Glomerular visceral epithelial cell (primary cell): ENCODE measurements around the gene TSPAN15.
A peak's percentile ranks its signal among the peaks of the same experiment; 100 is the strongest.
"Not testable (repeated sequence)": the region's sequence is repeated elsewhere in the genome, so short reads cannot be mapped to it uniquely, and the experiment has no call there.

ENCODE experiments used
- DNase-seq: peaks from one replicate; pipeline ENCODE4 v3.0.0-alpha.2; 2016; ENCODE audit errors: extremely low spot score

TSPAN15 gene

GRCh38 chr10:69446229-69446628, 5.0 kb upstream of the TSPAN15 start:
- DNase-seq: no peak

DNA sequence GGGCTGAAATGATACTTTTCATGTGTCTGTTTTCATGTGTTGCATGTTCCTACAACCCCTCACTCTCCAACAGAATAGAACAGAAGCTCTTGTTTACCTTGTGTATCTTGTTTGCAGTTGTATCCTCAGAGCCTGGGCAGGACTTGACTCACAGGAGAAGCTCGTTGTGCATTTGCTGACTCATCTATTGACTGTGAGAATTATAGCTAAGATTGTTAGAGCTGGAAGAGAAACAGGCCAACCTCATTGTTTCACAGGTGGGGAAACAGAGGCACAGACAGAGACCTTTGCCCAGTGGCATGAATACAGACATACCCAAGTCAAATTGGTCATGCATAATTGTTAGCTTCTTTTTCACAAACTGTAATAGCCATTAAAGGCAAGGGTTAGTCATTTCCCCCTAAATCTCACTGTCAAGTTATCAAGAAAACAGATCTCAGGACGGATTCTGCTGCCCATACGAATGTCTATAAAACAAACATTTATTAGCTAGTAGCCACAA, 4.6 kb upstream of the TSPAN15 start:
- DNase-seq: peak; percentile 42

DNA sequence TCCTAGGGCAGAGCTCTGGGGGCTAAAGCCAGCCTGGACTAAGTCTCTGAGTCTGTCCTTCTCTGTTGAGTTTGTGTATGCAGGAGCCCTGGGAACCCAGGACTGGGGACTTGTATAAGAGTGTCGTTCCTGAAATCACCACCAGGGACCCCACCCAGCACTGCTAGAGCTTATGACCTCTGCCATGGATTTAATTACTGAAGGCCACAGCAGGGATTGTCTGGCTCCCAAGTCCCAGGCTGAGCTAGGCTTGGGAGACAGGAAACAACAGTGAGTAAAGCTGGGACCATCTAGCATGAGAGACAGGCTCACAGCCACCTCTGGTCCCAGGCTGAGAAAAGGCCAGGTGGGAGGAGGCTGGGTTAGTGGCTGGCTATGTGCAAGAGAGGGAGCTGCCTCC, 1.4 kb upstream of the TSPAN15 start:
- DNase-seq: peak; percentile 63

DNA sequence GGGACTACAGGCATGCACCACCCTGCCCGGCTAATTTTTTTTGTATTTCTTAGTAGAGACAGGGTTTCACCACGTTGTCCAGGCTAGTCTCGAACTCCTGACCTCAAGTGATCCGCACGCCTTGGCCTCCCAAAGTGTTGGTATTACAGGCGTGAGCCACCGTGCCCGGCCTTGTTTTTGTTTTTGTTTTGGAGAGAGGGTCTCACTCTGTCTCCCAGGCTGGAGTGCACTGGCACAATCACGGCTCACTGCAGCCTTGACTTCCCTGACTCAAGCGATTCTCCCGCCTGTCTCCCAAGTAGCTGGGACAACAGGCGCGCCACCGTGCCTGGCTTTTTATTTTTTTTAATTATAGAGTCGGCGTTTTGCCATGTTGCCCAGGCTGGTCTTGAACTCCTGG, 870 bp upstream of the TSPAN15 start:
- not testable (repeated sequence) for DNase-seq

DNA sequence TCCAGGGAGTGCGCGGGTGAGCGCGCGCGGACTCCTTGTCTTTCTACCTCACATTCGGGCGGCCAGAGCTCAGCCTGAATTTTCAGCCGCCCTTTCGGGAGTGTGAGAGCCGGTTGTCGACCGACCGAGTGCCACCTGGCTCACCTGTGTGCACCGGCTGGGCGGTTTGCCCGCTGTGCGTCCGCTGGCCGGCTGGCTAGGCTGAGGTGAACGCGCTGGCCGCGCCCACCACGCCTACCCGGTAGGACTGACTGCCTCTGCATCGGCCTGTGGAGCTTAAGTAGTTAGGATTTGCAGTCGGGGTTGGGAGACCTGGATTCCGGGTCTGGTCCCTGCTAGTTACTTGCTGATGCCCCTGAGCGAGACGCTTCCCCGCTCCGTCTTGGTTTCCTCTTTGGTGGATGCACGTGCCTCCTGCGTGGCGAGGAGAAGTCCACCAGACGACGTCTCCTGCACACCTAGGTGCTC, 553 bp downstream of the TSPAN15 start:
- no peak for DNase-seq

DNA sequence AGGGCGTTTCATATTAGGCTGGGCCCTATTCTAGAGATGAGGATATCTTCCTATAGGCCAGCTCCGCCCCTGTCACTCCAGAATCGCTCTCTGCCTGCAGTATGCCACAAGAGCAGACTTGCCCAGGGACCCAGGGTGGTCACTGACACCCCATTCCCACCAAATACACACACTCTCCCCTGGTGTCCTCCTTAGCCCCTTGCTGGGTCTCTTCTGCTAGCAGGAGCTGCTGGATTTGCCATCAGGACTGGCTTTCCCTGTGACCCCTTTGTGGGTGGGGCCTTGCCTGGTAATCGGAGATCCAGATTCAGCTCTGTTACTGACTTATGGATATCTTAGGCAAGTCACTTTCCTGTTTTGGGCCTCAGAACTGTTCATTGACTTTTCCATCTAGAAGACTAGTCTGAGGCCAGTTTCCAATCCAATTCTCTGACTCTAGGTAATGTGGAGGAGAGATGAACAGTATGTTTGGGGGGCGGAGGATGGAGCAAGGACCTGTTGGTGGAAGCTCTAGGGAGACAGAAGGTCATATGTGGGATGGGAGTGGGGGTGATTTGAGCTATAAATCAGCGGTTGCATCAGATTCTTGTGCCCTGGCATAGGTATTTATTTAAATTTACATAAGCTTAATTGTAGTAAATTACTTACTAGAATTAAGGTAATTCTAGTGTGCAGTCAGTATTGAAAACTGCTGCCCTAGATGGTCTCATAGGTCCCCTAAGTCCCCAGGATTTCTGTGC, 1.6 kb downstream of the TSPAN15 start:
- DNase-seq: no peak

DNA sequence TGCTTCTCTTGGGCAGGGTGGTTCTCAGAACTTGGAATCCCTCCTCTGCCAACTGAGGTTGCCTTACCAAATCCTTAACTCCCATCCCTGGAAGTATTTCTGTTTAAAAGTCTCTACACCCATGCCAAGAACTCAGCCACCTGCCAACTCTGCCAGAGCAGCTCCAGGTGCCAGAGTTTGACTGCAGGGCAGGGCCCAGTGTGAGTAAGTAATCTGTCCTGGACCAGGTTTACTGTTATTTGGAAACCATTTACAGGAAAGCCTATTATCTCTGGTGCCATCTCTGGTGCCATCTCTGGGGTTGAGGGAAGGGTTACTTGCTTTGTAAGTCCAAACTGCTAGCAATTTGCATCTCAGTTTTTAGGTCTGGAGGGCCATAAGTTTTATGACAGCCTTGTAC, 2.5 kb downstream of the TSPAN15 start:
- DNase-seq: no peak

DNA sequence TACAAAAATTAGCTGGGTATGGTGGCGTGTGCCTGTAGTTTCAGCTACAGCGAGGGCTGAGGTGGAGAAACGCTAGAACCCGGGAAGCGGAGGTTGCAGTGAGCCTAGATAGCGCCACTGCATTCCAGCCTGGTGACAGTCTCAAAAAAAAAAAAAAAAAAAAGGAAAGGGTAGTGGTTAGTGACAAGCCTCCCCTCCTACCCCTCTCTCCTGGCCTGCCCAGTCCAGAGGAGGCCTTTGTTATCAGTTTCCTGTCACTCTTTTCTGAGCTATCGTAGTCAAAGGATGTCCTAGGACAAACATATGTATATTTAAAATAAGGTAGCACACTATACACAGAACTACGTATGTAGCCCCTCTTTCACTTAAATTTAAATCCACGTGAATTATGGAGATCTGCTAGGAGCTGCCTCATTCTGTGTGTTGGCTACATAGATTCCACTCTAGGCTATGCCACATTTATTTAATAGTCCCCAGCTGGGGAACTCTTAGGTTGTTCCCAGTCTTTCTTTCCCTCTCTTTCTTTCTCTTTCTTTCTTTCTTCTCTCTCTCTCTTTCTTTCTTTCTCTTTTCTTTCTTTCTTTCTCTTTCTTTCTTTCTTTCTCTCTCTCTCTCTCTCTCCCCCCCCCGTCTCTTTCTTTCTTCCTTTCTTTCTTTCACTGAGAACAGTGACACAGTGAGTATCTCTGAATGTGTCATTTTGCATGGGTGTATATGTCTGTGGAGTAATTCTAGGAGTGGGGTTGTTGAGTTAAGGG, 3.9 kb downstream of the TSPAN15 start:
- DNase-seq: no peak

DNA sequence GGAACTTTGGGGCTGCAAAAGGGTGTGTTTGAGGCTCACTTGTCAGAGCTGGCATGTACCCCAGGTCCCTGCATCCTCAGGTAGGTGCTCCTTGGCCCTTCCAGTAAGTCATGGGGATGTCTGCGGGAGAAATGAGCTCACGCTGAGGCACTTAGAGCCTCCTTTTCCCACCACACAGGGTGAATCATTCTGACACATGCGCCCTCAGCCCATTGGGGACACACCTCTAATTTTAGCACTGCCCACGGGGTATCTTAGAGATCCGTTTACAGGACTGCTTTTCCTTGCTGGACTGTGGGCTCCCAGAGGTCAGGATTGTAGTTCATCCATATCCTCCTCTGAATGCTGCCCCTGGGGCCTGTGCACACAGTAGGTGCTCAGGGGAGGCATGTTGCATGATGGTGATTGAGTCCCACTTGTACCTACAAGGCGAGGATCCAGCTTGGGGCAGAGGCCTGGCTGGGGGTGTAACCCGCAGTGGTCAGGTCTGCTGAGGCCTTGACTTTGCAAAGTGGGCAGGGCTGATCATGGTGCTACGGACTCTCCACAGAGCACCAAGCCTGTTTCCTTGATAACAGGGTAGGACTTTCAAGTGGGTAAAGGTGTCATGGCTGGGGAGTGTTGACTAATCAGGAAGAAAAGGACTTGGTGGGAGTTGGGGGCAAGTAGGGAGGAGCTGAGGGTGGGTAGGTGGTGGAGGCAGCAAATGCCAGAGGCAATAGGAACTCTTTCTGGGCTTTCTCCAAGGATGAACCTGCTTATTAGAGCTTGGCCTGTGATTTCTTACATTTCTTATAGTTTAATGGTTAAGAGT, 5.8 kb downstream of the TSPAN15 start:
- DNase-seq: no peak

DNA sequence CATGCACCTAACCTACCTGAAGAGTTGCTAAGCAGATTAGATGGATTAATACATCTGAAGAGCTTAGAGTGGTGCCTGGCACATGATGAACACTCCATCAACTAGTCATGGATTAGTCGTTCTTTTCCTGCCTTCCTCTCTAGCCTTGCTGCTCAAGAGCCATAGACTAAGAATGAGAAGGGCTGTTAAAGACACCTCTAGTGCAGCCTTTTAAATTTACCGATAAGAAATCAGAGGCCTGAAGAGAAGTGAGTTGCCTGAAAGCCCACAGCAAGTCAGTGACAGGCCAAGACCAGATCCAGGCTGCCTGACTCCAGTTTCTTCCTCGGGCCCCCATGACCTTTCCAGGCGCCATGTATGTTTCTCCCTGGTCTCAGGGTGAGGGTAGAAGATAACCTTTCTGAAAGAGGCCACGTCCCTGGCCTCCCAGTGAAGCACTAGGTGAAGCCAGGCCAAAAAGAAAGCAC, 6.5 kb downstream of the TSPAN15 start:
- DNase-seq: no peak

DNA sequence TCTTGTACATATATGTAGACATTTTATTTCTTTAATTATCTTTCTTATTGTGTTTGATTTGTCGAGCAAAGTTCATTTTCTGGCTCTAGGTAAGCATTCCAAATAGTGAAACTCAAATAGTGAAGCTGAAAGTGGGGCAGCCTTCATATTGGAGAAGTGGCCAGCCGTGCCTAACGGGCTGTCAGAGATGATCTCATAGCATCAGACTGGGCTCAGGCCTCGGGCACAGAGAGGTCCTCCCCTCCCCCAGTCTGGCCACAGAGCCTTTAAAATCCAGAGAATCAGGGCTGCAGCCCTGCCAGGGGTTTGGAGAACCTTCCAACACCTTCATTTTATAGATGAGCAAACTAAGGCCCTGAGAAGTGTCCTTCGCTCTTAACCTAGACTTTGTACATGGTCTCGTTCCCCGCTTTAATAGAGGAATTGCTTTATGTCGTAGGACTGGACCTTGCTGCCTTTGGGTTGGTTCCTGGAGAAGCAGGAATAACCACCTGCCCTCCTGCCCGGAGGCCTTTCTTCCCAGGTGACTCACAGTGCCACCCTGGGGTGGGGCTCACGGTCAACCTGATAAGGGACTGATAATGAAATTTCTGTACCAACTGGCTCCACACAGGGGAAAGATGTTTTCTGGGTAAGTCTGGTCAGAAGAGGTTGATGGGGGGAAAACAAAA, 7.3 kb downstream of the TSPAN15 start:
- peak; percentile 54 for DNase-seq

DNA sequence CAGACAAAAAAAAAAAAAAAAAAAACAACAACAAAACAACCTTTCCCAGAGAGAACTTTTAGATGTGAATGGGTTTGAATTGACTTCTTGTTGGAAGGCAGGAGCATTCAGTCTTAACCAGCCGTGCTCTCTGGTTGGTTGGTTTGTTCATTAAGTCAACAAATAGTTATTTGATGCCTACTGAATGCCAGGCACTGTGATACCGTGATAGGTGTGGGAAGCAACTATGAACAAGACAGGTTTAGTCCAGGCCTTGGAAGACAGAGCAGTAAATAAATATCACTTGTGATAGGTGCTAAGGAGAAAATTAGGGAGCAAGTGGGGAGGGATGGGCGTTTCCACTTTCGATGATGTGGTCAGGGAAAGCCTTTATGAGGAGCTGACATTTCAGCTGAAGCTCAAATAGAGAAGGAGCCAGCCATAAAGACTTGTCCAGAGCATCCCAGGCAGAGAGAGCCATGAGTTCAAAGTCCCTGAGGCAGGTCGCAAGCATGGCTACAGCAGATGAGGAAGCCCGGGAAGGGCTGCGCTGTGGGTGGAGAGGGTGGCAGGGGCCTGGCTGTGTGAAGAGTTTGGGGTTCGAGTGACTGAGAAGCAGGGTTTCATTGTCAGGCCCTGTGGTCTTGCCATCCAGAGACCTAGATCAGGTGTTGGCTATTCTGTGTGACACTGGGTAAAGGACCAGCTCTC, 8.0 kb downstream of the TSPAN15 start:
- DNase-seq: no peak

DNA sequence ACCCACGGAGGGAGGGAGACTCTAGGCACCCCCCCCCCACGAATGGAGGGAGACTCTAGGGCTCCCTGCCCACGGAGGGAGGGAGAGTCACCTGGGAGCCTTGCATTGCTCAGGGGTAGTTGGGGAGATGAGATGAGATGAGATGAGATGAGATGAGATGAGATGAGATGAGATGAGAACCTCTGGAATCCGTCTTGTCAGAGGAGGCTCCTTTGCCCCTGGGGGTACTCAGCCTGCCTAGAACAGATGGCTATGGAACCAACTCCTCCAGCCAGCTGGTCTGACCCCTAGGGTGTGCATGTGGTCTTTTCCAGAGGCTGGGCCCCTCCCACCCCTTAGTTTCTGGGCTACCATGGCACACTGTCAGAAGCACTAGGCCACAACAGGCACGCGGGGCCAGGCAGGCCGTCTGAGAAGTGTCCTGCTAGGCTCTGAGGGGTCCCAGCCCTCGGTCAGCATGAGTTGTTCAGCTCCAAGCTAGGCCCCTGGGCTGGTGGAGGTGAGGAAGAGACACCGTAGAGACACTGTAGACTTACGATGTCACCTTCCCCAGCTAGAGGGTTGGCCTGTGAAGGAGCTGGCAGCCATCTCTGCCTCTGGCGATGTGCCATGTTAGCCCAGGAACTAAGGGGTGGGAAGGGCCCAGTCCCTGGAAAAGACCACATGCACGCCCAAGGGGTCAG, 8.8 kb downstream of the TSPAN15 start:
- no peak for DNase-seq

DNA sequence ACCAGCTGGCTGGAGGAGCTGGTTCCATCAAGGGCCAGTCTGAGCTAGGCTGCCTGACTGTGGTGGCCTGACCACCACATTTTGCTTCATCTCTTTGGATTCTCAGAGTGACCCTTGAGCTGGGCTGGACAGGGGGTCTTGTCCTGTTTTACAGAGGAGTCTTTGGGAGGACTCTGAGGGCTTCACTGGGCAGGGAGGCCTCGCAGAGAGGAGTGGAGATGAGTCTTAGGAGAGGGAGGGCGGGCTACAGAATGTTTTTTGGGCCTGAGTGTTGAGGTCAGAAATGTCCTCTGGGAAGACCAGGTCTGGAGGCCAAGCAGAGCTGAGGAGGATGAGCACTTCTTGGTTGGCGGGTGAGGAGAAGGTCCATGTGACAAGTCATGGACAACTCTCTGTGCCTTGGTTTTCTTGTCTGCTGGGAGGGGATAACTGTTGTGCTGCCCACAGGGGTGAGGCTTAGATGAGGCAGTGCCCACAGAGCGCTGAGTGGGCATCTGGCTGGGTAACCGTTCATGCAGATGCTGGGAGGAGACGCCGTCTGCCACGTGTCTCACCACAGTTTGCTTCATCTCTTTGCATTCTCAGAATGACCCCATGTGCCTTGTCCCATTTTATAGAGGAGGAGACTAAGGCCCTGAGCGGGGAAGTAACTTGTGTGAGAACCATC, 9.4 kb downstream of the TSPAN15 start:
- no peak for DNase-seq

- DNase-seq: peak; percentile 25
These were observed 10.2 kb downstream of the TSPAN15 start for GRCh38 chr10:69461243-69462025.

DNA sequence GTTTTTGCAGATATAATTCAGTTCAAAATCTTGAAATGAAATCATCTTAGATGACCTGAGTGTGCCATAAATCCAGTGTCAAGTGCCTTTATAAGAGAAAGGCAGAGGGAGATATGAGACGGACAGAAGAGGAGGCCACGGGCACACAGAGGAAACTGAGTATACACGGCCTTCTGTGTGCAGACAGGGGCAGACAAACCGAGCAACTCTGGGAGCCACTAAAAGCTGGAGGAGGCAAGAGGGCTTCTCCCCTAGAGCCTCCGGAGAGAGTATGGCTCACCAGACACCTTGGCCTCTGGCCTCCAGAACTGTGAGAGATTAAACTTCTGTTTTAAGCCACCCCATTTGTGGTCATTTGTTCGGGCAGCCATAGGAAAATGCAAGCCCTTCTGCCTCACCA, 12.6 kb downstream of the TSPAN15 start:
- no peak for DNase-seq

DNA sequence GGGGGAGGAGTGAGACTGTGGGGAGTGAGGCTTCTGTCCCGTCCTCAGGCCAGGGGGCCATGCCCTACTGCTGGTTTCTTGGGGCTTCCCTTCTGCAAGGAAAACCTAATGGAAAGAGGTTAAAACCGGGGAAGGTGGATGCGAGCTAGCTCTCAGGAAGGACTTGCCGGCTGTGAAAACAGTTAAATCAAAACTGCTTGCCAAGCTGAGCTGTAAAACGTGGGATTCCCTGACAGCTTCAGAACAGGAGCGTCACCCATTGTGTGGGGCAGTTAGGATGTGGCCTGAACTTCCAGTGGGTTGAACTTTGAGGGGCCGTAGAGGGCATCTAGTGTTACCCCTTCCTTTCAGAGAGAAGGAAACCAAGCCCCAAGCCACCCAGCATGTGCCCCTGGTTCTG, 13.1 kb downstream of the TSPAN15 start:
- no peak for DNase-seq

DNA sequence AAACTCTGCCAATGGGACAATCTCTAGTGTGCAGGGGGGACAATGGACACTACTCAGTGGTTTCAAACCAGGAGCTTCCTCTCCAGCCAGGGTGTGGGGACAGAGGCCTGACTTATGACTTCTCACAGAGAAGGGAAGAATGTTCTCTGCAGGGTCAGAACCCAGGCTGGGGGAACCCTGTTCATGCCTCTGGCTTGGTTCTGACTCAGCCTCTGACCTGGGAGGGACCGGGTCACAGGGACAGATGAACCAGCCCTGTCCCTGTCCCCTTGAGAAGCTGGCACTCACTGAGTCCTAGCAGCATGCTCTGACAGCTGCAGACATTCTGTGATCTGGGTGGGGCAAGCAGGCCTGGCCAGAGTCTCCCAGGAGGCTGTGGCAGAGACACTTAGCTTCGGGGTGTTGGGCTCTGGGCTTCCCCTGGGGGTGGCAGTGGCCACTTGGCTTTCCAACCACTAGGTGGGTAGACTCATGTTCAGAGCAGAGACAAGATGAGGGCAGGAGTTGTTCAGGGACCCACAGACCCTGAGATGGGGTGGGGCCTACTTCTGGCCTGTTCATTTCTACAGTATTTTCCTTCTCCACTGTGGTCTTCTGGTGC, 13.6 kb downstream of the TSPAN15 start:
- DNase-seq: no peak
